HG02840 (cell line): ENCODE measurements around the gene TCF7L2.

Experiments
- ATAC-seq: cut with Tn5 transposase; IDR thresholded peaks from one replicate; pipeline ENCODE4 v1.9.1; 2021; ENCODE audit warnings: mild to moderate bottlenecking, moderate library complexity, moderate number of reproducible peaks; ENCODE audit not compliant: unreplicated experiment, low FRiP score

The TCF7L2 gene

DNA sequence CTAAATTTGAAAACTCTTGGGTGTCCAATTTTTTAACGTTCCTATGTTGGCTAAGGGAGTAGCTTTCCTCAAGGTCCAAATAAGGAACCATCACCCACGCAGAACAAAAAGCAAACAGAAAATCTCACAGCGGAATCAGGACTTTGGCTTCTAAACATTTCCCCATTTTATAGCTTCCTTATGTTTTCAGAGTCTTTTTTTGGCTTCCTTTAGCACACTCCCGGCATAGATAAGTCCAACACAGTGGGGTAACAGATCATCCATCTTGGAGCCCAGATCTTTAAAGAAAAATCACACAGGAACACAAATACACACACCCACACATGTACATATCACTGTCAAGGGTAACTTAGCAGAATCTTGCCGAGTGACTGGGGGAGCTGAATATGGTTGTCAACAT is 4.2 kb upstream of the TCF7L2 start:
- ATAC-seq = no peak

DNA sequence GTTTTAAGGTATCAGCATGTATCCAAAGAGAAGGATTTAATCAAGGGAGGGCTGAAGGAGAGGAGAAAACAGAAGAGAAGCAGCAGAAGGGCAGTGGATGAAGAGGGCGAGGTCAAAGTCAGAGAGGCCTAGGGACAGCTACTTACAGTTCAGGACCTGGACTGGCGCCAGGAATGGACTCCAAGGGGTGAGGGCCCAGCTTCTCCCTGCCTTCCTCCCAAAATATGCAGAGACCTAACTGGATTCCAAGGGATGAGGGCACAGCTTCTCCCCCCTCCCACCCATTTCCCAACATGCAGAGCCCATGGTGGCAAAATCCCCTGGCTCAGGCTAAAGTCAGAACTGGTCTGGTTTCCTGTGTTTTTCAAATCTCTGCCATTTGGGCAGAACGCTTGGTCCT is 3.4 kb upstream of the TCF7L2 start:
- ATAC-seq = no peak

DNA sequence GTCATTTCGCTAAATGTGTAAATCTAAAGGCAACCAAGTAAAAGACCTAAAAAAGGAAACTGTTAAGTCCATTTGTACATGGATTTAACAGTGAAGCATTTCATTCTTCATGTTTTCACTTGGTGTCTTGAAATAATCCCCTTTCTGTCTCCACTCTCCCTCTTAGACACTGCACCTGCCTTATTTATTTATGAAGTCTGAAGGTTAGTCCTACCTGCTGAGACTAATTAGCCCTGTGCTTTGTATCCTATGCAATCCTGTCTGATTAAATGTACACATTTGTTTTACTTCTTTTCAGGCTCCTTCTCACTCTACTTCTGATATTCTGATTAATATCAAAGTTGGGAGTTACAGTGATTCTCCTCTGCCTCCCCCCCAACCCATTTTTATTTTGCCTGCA is 1.9 kb upstream of the TCF7L2 start:
- ATAC-seq = no peak

DNA sequence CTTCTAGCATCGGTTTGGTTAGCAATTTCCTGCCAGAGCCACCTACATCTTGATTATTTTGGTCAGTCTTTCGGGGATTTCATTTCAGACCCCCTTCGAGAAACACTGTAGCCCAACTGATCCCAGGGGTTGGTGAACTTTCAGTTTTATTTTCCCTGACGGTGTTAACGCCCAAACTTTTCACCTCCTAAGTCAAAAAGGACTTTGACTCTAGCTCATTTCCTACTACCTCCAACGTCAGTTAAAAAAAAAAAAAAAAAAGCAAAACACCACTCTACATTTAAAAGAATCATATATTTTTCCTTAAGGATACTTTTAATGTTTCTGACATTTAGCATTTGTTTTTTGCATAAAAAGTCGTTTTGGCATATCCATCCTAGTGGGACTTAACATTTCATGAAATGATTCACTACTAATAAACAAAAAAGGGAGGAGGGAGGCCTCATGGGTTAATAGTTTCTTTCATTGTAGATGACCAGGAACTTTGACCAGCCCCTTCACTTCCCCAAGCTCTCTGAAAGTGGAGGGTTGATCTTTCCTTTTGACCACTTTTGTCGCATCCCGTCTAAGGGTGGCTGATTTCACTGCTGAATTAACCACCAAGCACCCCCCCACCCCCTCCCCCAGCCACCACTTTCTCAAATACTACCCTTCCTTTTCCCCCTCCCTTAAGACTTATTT is 764 bp upstream of the TCF7L2 start:
- ATAC-seq = no peak

DNA sequence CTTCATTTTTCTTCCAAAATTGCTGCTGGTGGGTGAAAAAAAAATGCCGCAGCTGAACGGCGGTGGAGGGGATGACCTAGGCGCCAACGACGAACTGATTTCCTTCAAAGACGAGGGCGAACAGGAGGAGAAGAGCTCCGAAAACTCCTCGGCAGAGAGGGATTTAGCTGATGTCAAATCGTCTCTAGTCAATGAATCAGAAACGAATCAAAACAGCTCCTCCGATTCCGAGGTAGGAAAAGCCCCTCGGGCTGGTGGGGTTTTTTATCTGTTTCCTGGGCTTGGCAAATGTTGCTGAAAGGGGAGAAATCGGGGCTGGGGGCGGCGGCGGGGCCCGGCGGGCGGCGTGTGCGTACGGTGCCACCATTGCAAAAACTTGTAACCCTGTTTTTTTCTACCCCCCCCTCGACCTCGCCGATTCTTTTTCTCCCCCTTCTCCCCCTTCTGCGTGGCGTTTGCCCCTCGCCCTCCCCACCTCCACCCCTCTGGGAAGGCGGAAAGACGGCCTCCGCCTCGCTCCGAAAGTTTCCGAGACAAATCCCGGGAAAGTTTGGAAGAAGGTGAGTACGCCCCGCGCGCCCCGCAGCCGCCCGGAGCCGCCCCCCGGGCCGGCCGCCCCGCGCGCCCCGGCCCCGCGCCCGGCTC is 789 bp downstream of the TCF7L2 start:
- no peak for ATAC-seq

DNA sequence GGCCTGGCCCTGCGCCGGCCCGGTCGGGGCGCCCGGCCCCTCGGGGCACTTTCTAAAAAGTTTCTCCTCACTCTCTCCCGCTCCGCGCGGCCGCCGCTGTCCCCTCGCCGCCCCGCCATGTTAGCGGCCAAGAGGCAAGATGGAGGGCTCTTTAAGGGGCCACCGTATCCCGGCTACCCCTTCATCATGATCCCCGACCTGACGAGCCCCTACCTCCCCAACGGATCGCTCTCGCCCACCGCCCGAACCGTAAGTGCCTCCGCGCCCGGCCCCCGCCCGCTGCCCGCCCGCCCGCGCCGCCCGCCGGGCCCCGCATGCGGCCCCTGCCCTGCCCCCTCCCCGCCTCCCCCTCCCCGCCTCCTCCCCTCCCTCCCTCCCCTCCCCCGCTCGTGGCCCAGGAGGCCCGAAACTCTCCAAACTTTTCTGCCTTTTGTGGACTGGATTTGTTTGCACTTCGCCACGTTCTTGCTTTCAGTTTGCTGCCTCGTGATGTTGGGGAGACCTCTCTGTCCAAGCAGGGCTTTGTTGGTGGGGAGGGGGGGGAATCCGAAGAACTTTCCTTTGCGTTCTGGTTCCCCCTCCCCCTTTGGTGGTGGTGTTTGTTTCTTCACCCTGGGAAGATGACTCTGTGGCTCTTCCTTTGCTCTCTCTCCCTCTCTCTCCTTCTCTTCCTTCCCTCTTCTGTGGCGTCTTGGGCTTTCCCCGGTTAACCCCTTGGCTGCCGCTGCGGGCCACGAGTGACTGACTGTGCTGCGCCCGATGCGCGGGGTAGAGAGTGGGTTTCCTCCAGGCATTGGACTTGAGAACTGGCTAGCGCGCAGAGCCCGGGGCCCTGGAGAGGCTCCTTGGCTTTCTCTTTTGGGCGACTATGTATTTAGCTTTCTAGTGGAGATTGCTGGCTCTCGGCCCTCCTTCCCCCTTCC is 1.6 kb downstream of the TCF7L2 start:
- ATAC-seq = no peak

DNA sequence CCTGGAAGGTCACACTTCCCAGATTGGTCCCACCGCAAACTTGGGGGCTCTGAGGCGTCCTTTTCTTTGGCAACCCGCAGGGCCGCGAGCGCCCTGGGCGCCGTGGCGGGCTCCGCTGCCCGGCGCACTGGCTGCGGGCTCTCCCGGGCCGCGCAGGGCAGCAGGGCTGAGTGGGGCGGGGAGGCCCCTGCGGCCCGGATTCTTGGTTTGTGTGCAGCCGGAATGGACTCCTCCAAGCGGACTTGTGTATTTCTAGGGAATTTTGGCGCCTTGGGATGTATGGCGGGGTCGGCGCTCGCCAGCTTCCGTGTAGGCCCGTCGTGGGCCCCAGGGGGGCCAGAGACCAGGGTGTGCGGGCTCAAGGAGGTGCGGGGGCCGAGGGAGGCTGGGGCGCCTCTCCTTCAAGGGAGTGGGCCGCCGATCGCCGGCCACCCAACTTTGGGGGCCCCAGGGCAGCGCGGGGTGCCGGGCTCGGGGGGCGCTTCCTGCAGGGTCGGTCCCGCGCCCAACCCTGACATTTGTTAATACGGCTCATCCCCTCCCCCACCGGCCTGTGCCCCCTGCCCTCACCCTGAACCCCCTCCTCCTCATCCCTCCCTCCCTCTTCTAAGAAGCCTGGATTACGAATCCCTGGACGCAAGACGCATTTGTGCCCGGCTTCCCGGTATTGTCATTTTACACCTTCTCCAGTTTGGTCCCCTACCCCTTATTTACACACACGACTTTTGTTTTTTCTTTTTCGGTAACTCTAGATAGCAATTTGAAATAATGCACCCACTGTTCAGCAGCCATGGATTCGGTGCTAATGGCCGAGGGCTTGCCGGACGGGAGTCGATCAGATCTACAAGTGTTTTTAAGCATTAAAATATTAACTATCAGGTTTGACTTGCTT is 2.5 kb downstream of the TCF7L2 start:
- ATAC-seq = no peak

DNA sequence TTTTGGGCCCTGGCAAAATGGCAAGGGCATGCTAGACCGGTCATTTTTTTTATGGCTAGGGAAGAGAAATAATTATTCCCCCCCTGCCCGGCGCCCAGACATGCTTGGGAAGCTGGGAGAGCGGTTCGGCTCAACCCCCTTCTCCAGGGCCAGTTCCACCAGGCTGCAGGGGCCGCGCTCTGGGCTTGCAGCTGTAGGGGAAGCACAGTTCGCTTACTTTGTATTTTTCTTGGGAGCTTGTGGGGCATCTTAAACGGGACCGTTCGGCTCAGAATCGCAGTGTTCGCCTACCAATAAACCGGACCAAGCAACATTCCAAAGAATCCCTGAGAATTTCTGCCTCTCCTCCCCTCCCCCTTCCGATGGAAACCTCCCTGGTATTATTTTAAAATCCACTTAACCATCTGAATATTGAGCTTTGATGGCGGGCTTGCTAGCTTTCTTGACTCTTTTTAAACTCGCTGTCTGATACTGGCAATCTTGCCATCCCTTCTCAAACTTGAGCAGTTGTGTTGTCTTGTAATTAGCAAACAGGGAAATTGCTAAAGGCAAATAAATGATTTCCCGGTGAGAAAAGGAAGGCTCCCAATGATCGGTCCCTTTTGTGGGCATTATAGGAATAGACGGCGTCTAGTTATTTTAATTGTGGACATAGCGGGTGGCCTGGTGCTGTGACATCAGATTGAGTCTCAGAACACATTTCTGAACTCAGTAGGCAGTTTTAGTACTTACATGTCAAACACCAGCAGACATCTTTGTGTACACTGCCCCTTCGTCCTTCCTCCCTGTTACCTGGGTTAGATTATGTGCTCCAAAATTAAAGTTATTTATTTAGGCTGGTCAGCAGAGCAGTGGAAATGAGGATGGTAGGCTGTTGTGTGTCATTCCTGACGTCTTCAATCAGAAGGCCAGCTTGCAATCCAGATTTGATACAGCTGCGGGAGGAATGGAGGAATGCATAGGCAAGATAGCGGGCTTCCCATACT is 3.4 kb downstream of the TCF7L2 start:
- ATAC-seq = no peak

DNA sequence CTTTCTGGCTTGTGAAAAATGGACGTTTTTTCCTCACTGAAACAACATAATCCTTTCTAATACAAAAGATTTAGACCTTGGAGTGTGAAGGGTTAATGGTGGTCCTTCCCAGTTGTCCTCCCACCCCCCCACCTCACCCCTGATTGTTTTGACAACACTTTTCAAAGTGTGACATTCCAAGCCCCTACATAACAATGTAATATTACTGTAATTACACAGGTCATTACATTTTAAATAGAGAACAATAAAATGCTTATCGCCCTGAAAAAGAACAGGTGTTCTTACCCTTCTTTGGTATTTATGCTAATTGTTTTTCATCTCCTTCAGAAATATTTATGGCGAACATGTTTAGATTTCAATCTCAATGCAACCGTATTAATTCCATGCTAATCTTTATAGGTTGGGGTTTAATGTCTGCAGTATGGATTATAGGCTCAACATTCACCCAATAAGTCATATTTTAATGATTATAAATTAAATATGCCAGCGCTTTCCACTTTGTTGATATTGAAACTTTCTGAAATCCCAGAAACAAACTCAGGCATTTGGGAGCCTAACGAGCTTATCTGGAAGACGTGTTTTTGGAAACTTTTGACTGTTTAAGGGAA is 5.0 kb downstream of the TCF7L2 start:
- no peak for ATAC-seq

DNA sequence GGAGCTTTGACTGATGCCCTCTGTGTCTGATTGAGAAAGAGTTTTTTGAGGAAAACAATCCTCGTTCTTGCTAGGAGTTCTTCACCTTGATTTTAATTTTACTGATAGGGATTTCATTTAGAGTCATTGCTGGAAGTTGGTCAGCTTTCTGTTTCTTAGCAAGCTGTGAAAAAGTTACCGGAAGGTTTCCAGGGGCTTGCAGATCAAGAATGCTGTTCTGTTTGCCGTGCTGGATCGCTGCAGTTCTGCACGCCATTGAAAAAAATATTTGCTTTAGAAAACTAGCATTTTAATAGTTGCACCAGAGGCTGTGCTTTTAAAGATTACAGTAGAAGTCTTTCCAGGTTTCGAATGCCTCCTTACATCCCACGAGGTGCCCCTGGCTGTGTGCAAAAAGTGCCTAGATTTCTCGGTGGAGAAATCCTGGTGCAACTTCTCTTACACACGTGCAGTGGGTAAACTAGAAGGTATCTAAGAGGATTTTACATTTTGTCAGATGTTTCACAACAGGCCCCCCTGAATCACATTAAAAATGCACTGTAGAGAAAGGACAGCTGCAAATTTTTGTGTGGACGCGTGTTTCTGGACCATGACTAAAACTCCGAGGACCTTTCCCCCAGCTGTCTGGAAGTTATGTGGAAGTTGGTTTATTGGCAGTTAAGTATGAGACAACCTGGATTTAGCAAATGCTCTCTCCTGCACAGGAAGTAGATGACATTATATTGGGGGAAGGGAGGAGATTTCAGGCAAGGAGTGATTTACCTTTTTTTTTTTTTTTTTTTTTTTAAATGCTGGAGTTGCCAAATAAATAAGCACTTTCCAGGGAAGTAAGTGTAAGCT is 5.8 kb downstream of the TCF7L2 start:
- ATAC-seq = no peak

DNA sequence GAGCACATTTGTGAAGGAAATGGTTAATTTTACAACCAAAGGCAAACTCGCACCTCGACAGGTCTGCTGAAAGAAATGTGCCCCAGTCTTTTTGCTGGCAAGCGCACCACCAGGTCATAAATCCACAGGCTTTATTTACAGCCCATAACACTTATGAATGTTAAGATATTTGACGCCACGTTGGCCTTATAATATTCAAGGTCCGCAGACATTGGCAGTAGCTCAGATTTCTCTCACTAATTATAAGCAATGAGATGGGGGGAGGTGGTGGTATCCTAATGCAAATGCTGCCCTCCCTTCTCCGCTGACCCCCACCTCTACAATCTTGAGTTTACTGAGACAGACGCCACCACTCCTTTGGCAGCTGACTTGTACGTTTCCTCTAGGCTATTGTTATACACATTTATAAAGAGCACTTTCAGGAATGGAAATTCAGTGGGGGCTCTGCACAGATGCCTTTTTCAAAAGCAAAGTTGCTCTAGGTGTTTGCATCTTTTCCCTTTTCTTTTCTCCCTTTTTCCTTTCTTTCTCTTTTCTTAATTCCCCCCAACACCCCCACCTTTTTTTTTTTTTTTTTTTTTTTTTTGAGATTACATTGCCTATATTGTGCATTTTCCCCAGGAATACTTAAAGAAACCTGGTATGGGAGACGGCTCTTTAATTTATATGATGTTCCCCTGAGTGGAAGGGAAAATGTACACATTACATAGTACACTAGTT is 6.7 kb downstream of the TCF7L2 start:
- no peak for ATAC-seq

DNA sequence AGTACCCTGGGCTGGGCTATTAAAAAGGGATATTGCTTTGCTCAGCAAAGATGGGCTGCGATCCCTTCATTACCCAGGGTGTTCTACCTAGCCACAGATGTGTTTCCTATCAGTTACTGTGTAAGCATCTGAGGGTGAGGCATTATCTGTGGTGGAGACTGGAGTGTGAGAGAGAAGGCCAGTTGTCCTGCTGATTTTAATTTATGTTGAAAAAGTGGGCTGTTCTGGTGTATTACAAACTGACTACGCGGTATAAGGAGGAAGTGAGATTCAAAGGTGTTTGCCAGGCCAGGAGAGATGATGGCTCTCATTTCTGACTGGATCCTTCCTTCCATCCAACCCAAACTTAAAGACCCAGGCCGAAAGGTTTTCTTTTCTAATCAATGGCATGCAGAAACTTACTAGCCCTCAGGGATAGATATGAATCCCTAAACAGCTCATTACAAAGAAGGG is 7.6 kb downstream of the TCF7L2 start:
- ATAC-seq = no peak

DNA sequence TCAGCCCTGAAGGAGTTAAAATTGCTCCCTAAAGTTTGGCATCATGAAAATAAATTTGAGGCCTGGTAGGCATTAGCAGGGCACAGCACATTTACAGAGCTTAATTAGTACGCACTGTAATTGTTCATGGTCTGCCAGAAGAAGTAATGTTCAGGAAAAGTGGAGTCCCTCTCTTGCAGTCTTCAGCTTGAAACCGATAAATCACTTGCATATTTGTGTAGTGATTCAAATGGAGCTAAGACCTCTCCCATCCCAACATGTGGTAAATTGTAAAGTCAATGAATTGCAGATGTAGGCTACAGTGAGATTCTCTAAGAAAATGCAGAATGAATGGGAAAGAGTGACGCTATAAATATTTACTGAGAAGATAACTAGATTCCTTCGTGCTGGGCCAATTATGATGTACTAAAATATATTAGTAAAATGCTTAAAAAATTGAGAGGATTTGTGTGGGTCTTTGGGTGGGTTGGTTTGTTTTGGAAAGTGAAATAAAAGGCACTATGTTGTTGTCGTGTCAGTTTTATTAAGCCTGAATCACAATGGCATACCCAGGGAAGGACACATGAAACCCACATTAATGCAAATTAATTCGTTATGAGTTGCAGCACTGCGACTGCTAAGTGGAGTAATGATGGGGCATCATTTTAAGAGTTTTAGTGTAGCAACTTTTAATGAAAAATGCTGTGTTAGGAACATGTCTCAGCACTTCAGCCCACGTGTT is 8.4 kb downstream of the TCF7L2 start:
- ATAC-seq = no peak

DNA sequence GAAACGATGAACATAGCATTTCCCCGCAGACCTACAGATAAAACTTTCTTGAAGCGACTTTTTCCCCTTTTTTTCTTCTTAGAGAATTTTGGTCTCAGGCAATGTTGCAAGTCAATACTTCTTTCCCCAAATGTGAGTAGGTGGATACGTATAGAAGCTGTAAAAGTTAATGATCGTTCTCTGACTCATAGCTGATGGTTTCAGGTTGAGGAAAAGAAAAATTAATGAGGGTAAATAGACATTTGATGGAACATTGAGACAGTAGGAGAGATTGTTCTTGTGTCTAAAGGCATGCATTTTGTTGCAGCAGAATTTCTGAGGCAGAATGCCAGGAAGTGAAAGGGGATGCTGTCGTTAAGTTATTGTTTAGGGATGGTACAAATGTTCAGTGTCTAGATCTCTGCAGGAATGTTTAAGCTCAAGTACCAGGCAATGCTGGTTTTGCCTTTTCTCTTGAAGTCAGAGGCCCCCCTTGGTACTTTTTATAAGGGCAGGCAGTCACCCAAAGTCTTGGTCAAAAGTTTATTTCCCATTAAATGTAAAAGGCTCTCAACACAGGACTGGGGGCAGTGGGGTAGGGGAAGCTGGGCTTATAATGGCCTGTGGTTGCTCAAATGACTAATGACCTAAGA is 9.3 kb downstream of the TCF7L2 start:
- ATAC-seq = no peak

DNA sequence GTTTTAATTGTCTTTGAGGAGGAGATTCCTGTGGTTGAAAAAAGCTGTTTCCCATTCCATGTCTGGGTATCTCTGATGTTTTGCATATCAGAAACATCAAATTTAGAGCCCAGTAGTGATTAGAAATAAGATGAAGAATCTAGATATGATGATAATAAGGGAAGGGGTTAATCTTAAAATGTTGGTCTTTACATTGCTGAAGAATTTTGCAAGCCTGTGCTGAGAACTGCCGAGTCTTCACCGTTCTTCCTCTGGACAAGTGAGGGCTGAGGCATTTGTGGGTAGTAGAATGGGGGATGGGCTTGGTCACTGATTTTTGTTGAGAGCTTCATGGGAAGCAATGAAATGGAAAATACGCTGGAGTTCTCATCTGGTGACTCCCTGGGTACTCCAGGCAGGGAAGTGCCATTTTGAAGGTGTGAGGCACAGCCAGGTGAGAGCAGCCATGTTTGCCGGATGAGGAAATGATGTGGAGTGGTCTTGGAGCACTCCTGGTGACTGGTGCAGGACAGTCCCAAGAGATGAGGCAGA is 10.2 kb downstream of the TCF7L2 start:
- no peak for ATAC-seq

DNA sequence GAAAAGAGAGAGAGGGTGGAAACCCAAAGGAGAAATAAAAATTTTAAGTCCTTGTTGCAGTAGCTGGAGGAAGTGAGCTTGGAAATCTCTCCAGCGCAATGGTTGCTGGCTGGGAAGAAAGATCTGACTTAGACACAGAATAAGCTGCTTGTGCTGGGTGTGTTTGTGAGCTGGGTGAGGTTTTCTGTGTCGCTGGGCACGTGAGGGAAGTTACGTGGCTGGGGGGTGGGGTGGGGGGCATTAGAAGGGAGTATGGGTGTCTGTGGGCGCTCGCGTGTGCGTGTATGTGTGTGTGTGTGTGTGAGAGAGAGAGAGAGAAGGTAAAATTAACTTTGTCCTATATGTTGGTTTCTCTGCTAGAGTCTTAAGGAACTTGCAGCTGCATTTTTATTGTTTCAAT is 11.6 kb downstream of the TCF7L2 start:
- ATAC-seq = no peak
